HG02938 (cell line): ENCODE measurements around the gene ACAA2.

ENCODE experiments used
- ATAC-seq: cut with Tn5 transposase; IDR thresholded peaks from one replicate; pipeline ENCODE4 v1.9.1; 2021; ENCODE audit warnings: mild to moderate bottlenecking, moderate library complexity; ENCODE audit not compliant: unreplicated experiment

The ACAA2 gene

DNA sequence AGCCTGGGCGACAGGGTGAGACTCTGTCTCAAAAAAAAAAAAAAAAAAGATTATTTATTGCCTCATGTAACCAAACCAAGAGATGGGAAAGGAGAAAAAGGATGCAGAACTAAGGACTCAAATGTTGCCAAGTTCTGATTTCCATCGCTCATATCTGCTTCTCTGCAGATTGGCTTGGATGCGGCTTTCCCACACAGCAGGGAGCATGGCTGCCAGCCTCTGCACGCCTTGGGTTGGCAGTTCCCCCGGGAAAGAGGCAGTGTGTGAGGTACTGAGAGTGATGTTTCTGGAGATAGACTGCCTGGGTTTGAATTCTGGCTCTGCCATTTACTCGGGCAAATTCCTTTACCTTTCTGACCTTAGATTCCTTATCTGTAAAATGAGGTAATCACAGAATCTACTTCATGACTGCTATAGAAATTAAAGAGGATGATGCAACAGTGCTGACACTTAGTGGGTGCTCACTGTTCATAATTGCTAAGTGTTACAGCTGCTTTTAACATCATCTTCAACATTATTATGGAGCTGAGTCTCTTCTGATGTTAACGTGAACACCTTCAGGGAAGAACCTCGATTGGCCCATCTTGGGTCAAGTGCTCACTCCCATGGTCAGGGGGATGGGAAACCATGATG, 68.8 kb downstream of the ACAA2 start:
- ATAC-seq, result no peak

DNA sequence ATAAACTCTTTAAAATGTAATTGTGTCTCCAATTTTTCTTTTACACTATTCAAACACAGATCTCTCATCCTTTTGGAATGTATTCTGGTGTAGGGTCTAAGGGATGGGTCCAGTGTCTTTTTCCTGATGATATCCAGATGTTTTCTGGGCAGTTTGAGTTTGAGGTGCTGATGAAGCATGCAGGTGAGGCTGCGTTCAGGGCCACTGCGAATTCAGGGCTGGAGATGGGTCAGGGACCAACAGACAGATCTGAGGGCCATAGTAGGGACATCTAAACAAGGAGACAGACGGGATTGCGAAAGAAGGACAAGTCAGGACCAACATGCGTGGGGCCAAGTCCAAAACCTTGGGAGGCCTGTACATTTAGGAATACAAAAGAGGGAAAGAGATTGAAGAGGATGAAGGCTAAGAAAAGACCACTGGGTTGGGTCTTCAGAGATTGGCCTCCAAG, 70.2 kb downstream of the ACAA2 start:
- ATAC-seq, result no peak

DNA sequence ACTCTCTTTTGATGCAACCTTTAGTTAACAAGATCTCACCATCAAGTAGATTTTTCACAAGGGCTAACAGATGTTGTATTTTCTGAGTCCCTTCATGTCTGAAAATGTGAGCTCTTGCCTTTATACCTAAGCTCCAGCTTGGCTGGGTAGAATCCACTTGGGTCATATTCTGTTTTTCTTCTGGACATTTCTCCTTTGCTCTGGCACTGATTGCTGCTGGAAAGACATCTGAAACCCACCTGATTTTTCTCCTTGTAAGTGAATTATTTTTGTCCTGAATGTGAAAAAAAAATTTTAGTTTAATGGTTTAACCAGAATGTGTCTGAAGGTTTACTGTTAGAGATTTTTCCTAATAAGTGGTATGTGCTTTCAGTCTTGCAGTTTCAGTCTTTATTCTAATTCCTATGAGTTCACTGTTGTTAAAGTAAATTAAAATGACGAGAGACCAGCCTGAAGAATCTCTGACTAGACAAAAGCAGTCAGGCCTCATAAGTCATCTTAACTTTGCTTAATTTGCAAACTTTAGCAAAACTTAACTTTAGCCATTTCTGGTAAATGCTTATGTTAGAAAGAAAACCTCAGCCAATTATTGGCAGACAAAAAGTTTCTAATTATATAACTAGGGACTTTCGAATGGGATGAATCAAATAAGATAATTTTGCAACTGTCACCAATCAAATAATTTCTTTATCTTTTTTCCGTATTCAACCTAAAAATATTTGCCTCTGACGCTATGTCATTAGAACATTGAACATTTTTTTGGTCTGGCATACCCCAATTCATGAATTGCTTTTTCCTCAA, 70.8 kb downstream of the ACAA2 start:
- ATAC-seq, result no peak

- no peak for ATAC-seq
Observed at GRCh38 chr18:49739275-49739674, 74.1 kb downstream of the ACAA2 start.

GRCh38 chr18:49738721-49739120, 74.6 kb downstream of the ACAA2 start:
- no peak for ATAC-seq

DNA sequence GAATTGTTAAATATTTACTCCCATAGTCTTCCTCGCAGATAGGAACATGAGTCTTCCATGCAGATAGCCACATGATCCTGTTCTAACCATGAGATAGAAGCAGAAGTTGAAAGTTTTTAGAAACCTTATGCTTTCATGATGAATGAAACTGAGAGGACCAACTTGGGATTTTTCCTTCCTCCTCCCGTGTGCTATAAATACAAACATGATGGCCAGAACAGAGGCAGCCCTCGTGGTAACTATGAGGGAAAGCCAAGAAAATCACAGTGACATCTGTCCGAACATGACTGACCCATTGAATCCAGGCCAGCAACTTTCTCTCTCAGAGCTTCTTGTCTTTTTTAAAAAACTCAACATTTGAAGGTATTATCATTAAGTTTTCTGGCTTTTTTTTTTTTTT, 78.5 kb downstream of the ACAA2 start:
- ATAC-seq, result no peak

DNA sequence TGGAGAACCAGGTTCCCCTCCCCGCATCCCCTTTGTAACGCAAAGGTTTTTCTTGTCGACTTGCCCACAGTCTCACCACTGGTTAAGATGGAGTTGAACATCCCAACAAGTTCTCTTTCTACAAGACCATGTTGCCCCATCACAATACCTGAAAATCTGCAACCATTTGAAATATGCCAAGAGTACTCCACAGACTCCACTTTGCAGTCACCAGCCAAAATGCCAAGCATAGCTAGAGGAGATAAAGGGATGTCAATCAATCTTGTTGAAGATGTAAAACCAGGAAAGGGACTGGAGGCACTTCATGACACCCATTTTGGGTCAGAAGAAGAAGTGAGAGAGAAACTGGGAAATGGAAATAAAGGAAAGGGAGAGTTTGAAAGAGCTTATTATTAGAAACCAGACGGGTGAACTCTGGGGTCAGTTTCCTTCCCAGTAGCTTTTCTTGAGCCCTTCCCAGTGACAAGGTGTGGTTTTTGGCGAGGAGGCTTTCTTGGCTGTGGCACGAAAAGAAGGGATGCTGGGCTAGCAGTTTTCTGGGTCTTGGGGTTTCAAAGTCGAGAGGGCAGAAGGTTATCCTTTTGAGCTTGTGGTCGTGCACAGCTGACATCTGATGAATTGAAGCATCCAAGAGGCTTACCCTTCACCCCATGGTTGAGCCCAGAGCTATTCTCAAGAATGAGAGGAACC, 79.3 kb downstream of the ACAA2 start:
- ATAC-seq, result no peak

- no peak for ATAC-seq
Observed at GRCh38 chr18:49733321-49733720, 80.0 kb downstream of the ACAA2 start.
